Mesenchymal stem cell (in vitro differentiated cells and primary cell): ENCODE measurements around the gene RFNG.

Experiments used
- DNase-seq: peaks from one replicate; pipeline ENCODE4 v3.0.0-alpha.2; 2013
- H2AFZ ChIP-seq: one replicate; pipeline ENCODE4 v1.6.1; 2013; ENCODE audit warnings: low read depth, mild to moderate bottlenecking, control low read depth, inconsistent platforms, low read length, moderate library complexity
- H2AK5ac ChIP-seq: 2 replicates; pipeline ENCODE4 v1.6.1; 2013; ENCODE audit warnings: low read length, moderate library complexity, mild to moderate bottlenecking, inconsistent platforms; ENCODE audit not compliant: severe bottlenecking
- H2BK120ac ChIP-seq: one replicate; pipeline ENCODE4 v1.6.1; 2013; ENCODE audit warnings: low read depth, mild to moderate bottlenecking, inconsistent platforms, low read length, moderate library complexity
- H2BK12ac ChIP-seq, 2 experiments: one replicate each; pipeline ENCODE4 v1.6.1; 2013; ENCODE audit warnings: inconsistent platforms in 2 of 2, low read length in 2 of 2, mild to moderate bottlenecking in 2 of 2, moderate library complexity in 2 of 2, control low read depth in 1 of 2
- H2BK15ac ChIP-seq: one replicate; pipeline ENCODE4 v1.6.1; 2013; ENCODE audit warnings: mild to moderate bottlenecking, low read depth, inconsistent platforms; ENCODE audit not compliant: poor library complexity, severe bottlenecking
- H2BK5ac ChIP-seq: 2 replicates; pipeline ENCODE4 v1.6.1; 2013; ENCODE audit warnings: low read depth, mild to moderate bottlenecking, low read length, control low read depth, inconsistent platforms; ENCODE audit not compliant: poor library complexity, severe bottlenecking
- H3K14ac ChIP-seq, 2 experiments: one replicate each; pipeline ENCODE4 v1.6.1; 2013; ENCODE audit warnings: inconsistent platforms in 2 of 2, low read length in 2 of 2, control low read depth in 1 of 2, mild to moderate bottlenecking in 1 of 2, moderate library complexity in 1 of 2
- H3K18ac ChIP-seq, 2 experiments: one replicate each; pipeline ENCODE4 v1.6.1; 2013; ENCODE audit warnings: inconsistent platforms in 2 of 2, low read length in 2 of 2, control low read depth in 1 of 2, low read depth in 1 of 2, mild to moderate bottlenecking in 1 of 2
- H3K23ac ChIP-seq, 2 experiments: one replicate each; pipeline ENCODE4 v1.6.1; 2013; ENCODE audit warnings: inconsistent platforms in 2 of 2, low read length in 2 of 2, mild to moderate bottlenecking in 2 of 2, moderate library complexity in 2 of 2, control low read depth in 1 of 2
- H3K27ac ChIP-seq: 2 replicates; pipeline ENCODE4 v1.5.1; 2013; ENCODE audit warnings: mild to moderate bottlenecking, moderate library complexity, low read length, control low read depth, inconsistent platforms; ENCODE audit not compliant: poor library complexity, severe bottlenecking
- H3K27me3 ChIP-seq, 2 experiments: 2 replicates each; pipeline versions ENCODE4 v1.6.1 to v1.7.0; 2013; ENCODE audit warnings: low read length in 2 of 2, mild to moderate bottlenecking in 2 of 2, moderate library complexity in 2 of 2, control low read depth in 1 of 2, inconsistent platforms in 1 of 2; ENCODE audit not compliant: control insufficient read depth in 1 of 2, insufficient read depth in 1 of 2
- H3K36me3 ChIP-seq, 2 experiments: 2 replicates each; pipeline versions ENCODE4 v1.6.1 to v1.7.0; 2013; ENCODE audit warnings: low read length in 2 of 2, control low read depth in 1 of 2, inconsistent platforms in 1 of 2, low read depth in 1 of 2, mild to moderate bottlenecking in 1 of 2; ENCODE audit not compliant: insufficient read depth in 2 of 2, control insufficient read depth in 1 of 2
- H3K4ac ChIP-seq, 2 experiments: one replicate each; pipeline ENCODE4 v1.6.1; 2013; ENCODE audit warnings: inconsistent platforms in 2 of 2, low read length in 2 of 2, mild to moderate bottlenecking in 2 of 2, moderate library complexity in 2 of 2, control low read depth in 1 of 2, low read depth in 1 of 2
- H3K4me1 ChIP-seq: 2 replicates; pipeline ENCODE4 v1.6.1; 2013; ENCODE audit warnings: low read depth, low read length, control low read depth; ENCODE audit not compliant: control insufficient read depth, insufficient read depth
- H3K4me2 ChIP-seq: 2 replicates; pipeline ENCODE4 v1.6.1; 2013; ENCODE audit warnings: low read length, mild to moderate bottlenecking, inconsistent platforms; ENCODE audit not compliant: poor library complexity, severe bottlenecking
- H3K4me3 ChIP-seq, 2 experiments: 2 replicates each; pipeline versions ENCODE4 v1.5.1 to v1.7.0; 2013; ENCODE audit warnings: low read length in 2 of 2, mild to moderate bottlenecking in 2 of 2, control low read depth in 1 of 2, low read depth in 1 of 2; ENCODE audit not compliant: insufficient read depth in 1 of 2
- H3K79me1 ChIP-seq: replicated peaks from 2 replicates; pipeline ENCODE4 v1.6.1; 2013; ENCODE audit warnings: mild to moderate bottlenecking, control low read depth, low read length, inconsistent platforms; ENCODE audit not compliant: poor library complexity, severe bottlenecking
- H3K9ac ChIP-seq: 2 replicates; pipeline ENCODE4 v1.7.0; 2013; ENCODE audit warnings: mild to moderate bottlenecking, low read length, moderate library complexity
- H3K9me3 ChIP-seq: 2 replicates; pipeline ENCODE4 v1.7.0; 2013; ENCODE audit warnings: mild to moderate bottlenecking, low read length; ENCODE audit not compliant: control insufficient read depth
- H4K8ac ChIP-seq: one replicate; pipeline ENCODE4 v1.6.1; 2013; ENCODE audit warnings: inconsistent platforms, mild to moderate bottlenecking, low read length, moderate library complexity
- H4K91ac ChIP-seq: one replicate; pipeline ENCODE4 v1.6.1; 2013; ENCODE audit warnings: mild to moderate bottlenecking, low read length, inconsistent platforms
- WGBS: methylation state at CpG from one replicate; pipeline ENCODE4 v1.1.7; 2013; ENCODE audit warnings: mixed read lengths; 5-methylcytosine and 5-hydroxymethylcytosine counted together

RFNG gene

GRCh38 chr17:82056729-82057621, 5.4 kb upstream of the RFNG start:
- Histone ChIP-seq H3K27me3 (no peaks in the 10 kb centered on the region), H3K36me3 (peaks cover 79 to 90% of the 10 kb centered on the region in 2 experiments), H2BK5ac (no peak overlapping the region), H4K8ac (no peak overlapping the region), H3K79me1 (peaks cover 38% of the 10 kb centered on the region), H3K4me3 (no peak overlapping the region), H3K9ac (no peak overlapping the region), H3K4me2 (no peak overlapping the region), H2BK12ac (no peak overlapping the region), H3K18ac (no peak overlapping the region), H2AFZ (no peak overlapping the region), H3K4ac (no peak overlapping the region), H3K14ac (no peak overlapping the region), H3K4me1 (peaks cover 24% of the 10 kb centered on the region), H3K23ac (no peak overlapping the region), H2AK5ac (no peak overlapping the region), H4K91ac (no peak overlapping the region), H3K27ac (no peak overlapping the region), H3K9me3 (no peaks in the 10 kb centered on the region), H2BK120ac (no peak overlapping the region), H2BK15ac (no peak overlapping the region)
- DNase-seq = no peak
- WGBS = 93% methylated on average over 29 of the region's 29 CpGs

DNA sequence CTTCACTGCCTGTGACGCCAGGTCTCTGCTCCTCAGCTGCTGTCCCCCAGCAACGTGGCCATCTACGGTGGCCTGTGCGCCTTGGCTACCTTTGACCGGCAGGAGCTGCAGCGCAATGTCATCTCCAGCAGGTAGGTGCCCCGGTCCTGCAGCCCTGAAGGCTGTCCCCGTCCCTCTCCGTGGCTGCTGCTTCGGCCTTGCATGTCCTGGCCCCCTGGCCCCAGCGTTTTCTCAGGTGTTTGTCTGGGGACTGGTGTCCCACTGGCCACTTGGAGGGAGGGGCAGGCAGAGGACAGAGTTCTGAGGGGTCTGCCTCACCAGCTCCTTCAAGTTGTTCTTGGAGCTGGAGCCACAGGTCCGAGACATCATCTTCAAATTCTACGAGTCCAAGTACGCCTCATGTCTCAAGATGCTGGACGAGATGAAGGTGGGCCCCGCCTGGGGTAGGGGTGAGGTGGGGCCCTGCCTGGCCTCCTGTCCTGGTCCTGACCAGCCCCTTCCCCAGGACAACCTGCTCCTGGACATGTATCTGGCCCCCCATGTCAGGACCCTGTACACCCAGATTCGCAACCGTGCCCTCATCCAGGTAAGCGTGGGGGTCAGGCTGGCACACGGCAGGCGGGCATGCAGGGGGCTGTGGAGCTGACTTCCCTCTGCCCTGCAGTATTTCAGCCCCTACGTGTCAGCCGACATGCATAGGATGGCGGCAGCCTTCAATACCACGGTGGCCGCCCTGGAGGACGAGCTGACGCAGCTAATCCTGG, 4.5 kb upstream of the RFNG start:
- Histone ChIP-seq H3K9ac (no peak overlapping the region), H2BK12ac (no peak overlapping the region), H4K8ac (no peak overlapping the region), H2BK15ac (no peak overlapping the region), H3K4me3 (no peak overlapping the region), H3K27ac (no peak overlapping the region), H3K36me3 (peaks cover 73 to 82% of the 10 kb centered on the region in 2 experiments), H2BK5ac (no peak overlapping the region), H3K27me3 (no peaks in the 10 kb centered on the region), H4K91ac (no peak overlapping the region), H2AFZ (no peak overlapping the region), H3K9me3 (no peaks in the 10 kb centered on the region), H3K23ac (no peak overlapping the region), H3K14ac (no peak overlapping the region), H3K18ac (no peak overlapping the region), H2AK5ac (no peak overlapping the region), H3K4me1 (peaks cover 24% of the 10 kb centered on the region), H3K79me1 (peaks cover 36% of the 10 kb centered on the region), H3K4me2 (no peak overlapping the region), H3K4ac (no peak overlapping the region), H2BK120ac (no peak overlapping the region)
- WGBS = 95% methylated on average over 28 of the region's 28 CpGs
- DNase-seq = no peak

DNA sequence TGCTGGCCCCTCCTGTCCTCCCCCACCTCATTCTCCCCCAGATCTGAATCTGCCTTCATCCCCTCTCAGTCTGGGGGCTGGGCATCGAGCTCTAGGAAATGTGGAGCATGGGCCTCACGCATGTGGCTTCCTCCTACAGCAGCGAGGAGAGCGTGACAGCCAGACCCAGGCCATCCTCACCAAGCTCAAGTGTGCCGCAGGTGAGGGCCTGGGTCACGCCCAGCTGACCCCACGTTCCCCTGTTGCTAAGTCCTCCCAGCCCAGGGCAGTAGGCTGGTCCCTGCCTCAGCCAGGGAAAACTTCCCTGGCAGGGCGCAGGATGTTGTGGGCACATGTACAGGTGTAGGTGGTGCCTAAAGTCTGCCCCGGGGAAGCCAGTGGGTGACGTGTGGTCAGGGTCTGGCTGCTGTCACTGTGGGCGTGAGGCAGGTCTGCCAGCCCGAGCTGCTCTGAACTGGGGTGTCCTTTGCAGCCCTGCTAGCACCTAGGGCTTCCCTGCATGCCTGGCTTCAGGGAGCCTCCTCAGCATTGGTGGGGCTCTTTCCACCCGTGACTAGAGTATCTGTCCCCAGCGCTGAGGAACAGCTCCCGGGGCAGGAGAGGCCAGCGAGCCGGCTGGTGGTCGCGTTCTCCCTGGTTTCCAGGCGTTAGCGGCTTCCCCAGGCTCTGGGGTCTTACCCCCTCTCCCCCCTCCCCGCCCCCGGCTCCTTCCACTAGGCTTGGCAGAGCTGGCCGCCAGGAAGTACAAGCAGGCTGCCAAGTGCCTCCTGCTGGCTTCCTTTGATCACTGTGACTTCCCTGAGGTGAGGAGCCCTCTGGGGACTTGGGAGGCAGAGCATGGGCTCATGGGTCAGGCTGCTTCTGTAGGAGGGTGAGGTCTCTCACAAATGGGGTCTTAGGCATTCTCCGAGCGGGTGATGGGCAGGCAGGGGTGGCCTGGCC, 3.7 kb upstream of the RFNG start:
- Histone ChIP-seq H3K79me1 (peaks cover 41% of the 10 kb centered on the region), H4K91ac (no peak overlapping the region), H3K9ac (no peak overlapping the region), H2BK15ac (no peak overlapping the region), H3K36me3 (peaks cover 64 to 79% of the 10 kb centered on the region in 2 experiments), H3K14ac (no peak overlapping the region), H3K27ac (no peak overlapping the region), H2AFZ (no peak overlapping the region), H2BK120ac (no peak overlapping the region), H3K27me3 (no peaks in the 10 kb centered on the region), H3K18ac (no peak overlapping the region), H3K4me2 (no peak overlapping the region), H3K9me3 (no peaks in the 10 kb centered on the region), H2AK5ac (no peak overlapping the region), H3K23ac (no peak overlapping the region), H2BK12ac (no peak overlapping the region), H2BK5ac (no peak overlapping the region), H4K8ac (no peak overlapping the region), H3K4ac (no peak overlapping the region), H3K4me1 (peaks cover 31% of the 10 kb centered on the region), H3K4me3 (no peak overlapping the region)
- no peak for DNase-seq
- 94% methylated on average over 25 of the region's 26 CpGs for WGBS
